Measurements from ENCODE around the gene SASH1. TPM values are rescaled to one million over a fixed set of nuclear protein-coding genes. Genes with fewer than 3 reads are reported as not detected.

SASH1 gene
- total and polyA plus RNA-seq, 9 of the 15 experiments (the other 6 are each of a cell fraction or from before 2014, with no cell fraction given) = 0.35 to 3.5 (median 1.6) TPM

- POLR2A ChIA-PET = interaction anchor here (0.8 to 1.1 kb wide), 2 partner anchors 9 to 824 kb away, joined by 3 read pairs; no protein-coding TSS in a partner anchor
- no peak overlapping the region for H3K9ac ChIP-seq (ENCODE audit: insufficient read depth in 1 of 2, low read depth in 2 of 2, low read length in 2 of 2)
- H3K36me3 ChIP-seq (ENCODE audit: control insufficient read depth, insufficient read depth, low read length) = no peaks in the 10 kb centered on the region
- no peak for TF ChIP-seq MCM5 (IDR thresholded peaks at IDR 0.05; ENCODE audit: low read depth)
- no peak for TF ChIP-seq NUFIP1 (IDR thresholded peaks at IDR 0.05; ENCODE audit: partially characterized antibody)
- no peak for TF ChIP-seq HDAC2 (IDR thresholded peaks at IDR 0.05)
- TF ChIP-seq NFE2 (IDR thresholded peaks at IDR 0.05; ENCODE audit: low read depth) = no peak
- TF ChIP-seq KDM4B (IDR thresholded peaks at IDR 0.05; ENCODE audit: borderline replicate concordance in 2 of 2, low read depth in 1 of 2) = no peak
- TF ChIP-seq HNRNPUL1 (IDR thresholded peaks at IDR 0.05; ENCODE audit: low read length) = no peak
- no peak for TF ChIP-seq HINFP (tag; conservative IDR thresholded peaks at IDR 0.05; ENCODE audit: low read depth)
- no peak for TF ChIP-seq ZC3H4 (CRISPR knock-in tag; IDR thresholded peaks at IDR 0.05; ENCODE audit: borderline replicate concordance)
- no peak for TF ChIP-seq DMBX1 (CRISPR knock-in tag; IDR thresholded peaks at IDR 0.05; ENCODE audit: borderline replicate concordance)
- BruUV-seq (replicated peaks) = no TSS peak
- ATAC-seq (no peak), FAIRE-seq (no peak), DNase-seq (ENCODE audit: extremely low read depth in 1 of 4, low spot score in 3 of 4) (no peak)
- CTCF ChIA-PET (ENCODE audit: low intra/inter-chr PET ratio) = no interaction called here
- in situ Hi-C loops (cut with MboI) = no loop called here
- H3K27ac ChIP-seq (ENCODE audit: extremely low read depth, low read depth, low read length) = no peak overlapping the region
- peaks cover 0 to 12% of the 10 kb centered on the region in 2 experiments; a peak in 2 of 5 replicates for H3K27me3 ChIP-seq (ENCODE audit: control insufficient read depth in 2 of 2, insufficient read depth in 2 of 2, low read length in 2 of 2)
- no peak overlapping the region for H2AFZ ChIP-seq (ENCODE audit: low read depth, low read length)
- H3K4me1 ChIP-seq (replicated peaks in 1 of 2; ENCODE audit: control insufficient read depth in 2 of 2, insufficient read depth in 2 of 2, low read length in 2 of 2) = no peaks in the 10 kb centered on the region
- H3K4me3 ChIP-seq = no peak overlapping the region
- H3K9me1 ChIP-seq (ENCODE audit: control insufficient read depth, insufficient read depth, low read length) = no peaks in the 10 kb centered on the region
- no peak overlapping the region for H3K4me2 ChIP-seq (ENCODE audit: insufficient read depth, low read length)
- no peaks in the 10 kb centered on the region for H3K9me3 ChIP-seq (replicated peaks; ENCODE audit: control insufficient read depth, insufficient read depth, low read depth, low read length)
- H4K20me1 ChIP-seq (replicated peaks; ENCODE audit: control insufficient read depth, insufficient read depth, low read length) = no peaks in the 10 kb centered on the region; the same call in 1 of the 2 replicates
- no peaks in the 10 kb centered on the region for H3K79me2 ChIP-seq (ENCODE audit: control insufficient read depth, insufficient read depth, low read length)
- 44% methylated on average over 3 of the region's 3 CpGs for WGBS (ENCODE audit: insufficient coverage, low coverage, missing lambda C conversion rate)
- intact Hi-C loops (cut with micrococcal nuclease) = no loop called here
These were observed 193.3 kb downstream of the SASH1 start for GRCh38 chr6:148535976-148536375.
